Mucosa of gallbladder (tissue), 1 donor: ENCODE measurements around the gene GK2. TPM values are rescaled to one million over a fixed set of nuclear protein-coding genes. Genes with fewer than 3 reads are reported as not detected.

Experiments
- DNase-seq: peaks from one replicate; pipeline ENCODE4 v3.0.0-alpha.2; 2020; ENCODE audit warnings: low spot score
- total RNA-seq: library from RNA; stranded (reverse); gene quantifications from one replicate; pipeline ENCODE4 v1.2.1, GENCODE V29; 2021
- donor health status: DM: no; HTN: no; CAD: no.

GK2 gene
- total RNA-seq, 1 donor from 2014 or later, result not detected

DNA sequence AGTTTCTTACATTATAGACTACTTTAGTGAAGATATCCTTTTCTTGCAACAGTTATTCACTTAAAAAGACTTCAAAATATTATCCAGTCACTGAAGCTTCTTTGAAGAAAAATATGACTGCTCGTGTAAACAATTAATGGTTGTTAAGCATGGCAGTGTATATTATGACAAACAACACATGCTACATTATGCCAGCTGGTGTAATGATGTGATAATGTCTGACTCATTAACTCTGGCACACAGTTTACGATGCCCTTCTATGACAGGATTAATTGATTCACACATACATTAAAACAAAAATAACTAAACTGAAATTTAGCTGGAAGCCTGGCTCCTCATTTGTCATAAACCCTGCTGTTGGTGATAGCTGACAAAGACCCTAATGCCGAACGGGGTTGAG is 22.4 kb downstream of the GK2 start:
- no peak for DNase-seq

- no peak for DNase-seq
These were observed 26.9 kb downstream of the GK2 start for GRCh38 chr4:79381161-79381560.

GRCh38 chr4:79370026-79370425 is 38.0 kb downstream of the GK2 start:
- no peak for DNase-seq

GRCh38 chr4:79367096-79367495 is 40.9 kb downstream of the GK2 start:
- DNase-seq, result no peak

DNA sequence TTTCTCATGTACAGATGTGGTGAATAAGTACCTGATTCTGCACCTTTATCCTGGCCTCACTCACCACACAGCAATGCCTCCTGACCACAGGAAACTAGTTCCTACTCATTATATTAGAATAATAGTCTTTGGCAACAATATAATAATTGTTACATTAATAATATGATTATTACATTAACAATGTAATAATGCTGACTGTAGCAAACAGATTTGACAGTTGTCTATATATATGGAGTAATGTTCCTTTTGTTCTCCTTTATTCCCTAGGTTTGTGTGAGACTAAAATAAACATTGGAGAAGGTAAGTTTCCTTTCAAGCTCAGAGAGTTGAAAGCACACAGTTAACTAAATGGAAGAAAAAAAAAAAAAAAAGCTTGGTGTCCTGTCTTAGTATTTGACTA is 41.6 kb downstream of the GK2 start:
- no peak for DNase-seq

DNA sequence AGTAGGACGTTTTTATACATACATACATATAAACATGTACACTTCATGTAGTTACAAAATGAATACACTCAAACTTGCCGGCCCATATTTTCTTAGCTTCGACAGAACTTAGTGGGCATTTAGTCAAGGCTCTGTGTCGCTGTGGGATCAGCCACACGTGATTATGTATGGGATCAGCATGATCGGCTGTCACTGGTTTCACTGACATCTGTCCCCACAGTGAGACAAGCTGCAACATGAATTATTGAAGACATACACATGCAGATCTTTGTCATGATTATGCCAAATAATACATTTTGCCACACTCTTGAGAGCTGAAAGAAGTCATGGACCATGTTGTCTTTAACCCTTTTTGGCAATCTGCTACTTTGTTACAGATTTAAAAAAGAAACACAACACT is 44.0 kb downstream of the GK2 start:
- no peak for DNase-seq

DNA sequence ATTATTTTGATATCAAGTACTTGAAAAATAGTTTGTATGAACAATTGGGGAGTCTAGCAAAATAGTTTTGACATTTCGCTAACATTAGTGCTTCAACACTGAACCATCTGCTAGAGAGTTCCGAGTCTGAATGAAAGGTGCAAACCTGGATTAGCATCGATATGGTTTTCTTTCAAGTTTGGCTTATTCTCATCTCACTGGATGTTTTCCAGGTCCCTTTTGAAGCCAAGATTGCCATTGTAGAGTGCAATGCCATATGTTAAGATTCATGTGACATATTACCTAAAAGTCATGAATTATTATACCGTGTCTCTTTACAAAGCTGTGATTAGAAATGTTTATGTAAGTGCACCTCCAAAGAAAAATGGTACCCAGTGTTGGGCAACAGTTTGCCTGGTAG is 45.4 kb downstream of the GK2 start:
- no peak for DNase-seq

DNA sequence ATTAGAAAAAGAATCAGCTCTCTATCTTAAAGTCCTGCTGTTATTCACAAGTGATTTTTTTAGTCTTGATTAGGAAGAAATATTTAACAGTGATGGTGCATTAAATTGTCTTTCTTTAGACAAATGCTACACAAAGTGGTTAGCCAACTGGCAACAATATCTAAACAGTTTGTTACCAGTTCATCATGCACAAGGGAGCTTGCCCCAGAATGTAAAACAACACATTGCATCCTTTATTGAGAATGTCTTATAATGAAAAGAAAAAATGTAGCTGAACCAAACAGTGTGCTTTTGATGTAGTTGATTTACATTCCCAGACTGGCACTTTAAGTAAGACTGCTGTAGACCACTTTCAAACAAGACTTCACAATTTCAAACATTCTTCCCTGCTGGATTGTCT is 48.0 kb downstream of the GK2 start:
- DNase-seq, result no peak

GRCh38 chr4:79358438-79358837 is 49.6 kb downstream of the GK2 start:
- no peak for DNase-seq

GRCh38 chr4:79357365-79357764 is 50.7 kb downstream of the GK2 start:
- no peak for DNase-seq

Other genes with a start within 250 kb of the GK2 start
- not detected for gene NAA11, start 82.2 kb downstream of the GK2 start, total RNA-seq